ENCODE data around the gene CYP4V2.

GRCh38 chr4:186226521-186227189 lies 35.3 kb downstream of the CYP4V2 start:
- TF ChIP-seq, protein P1, sequence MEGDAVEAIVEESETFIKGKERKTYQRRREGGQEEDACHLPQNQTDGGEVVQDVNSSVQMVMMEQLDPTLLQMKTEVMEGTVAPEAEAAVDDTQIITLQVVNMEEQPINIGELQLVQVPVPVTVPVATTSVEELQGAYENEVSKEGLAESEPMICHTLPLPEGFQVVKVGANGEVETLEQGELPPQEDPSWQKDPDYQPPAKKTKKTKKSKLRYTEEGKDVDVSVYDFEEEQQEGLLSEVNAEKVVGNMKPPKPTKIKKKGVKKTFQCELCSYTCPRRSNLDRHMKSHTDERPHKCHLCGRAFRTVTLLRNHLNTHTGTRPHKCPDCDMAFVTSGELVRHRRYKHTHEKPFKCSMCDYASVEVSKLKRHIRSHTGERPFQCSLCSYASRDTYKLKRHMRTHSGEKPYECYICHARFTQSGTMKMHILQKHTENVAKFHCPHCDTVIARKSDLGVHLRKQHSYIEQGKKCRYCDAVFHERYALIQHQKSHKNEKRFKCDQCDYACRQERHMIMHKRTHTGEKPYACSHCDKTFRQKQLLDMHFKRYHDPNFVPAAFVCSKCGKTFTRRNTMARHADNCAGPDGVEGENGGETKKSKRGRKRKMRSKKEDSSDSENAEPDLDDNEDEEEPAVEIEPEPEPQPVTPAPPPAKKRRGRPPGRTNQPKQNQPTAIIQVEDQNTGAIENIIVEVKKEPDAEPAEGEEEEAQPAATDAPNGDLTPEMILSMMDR (conservative IDR thresholded peaks at IDR 0.05 in 1 of 2, IDR thresholded peaks at IDR 0.05 in 1 of 2; ENCODE audit: extremely low read depth in 1 of 2, insufficient read depth in 1 of 2, low read depth in 1 of 2, low read length in 2 of 2): no peak
- TF ChIP-seq EZH2 (IDR thresholded peaks at IDR 0.05; ENCODE audit: borderline replicate concordance, low read length): no peak
